ENCODE data around the gene PROM1. TPM values are rescaled to one million over a fixed set of nuclear protein-coding genes. Genes with fewer than 3 reads are reported as not detected.

The PROM1 gene, protein sequence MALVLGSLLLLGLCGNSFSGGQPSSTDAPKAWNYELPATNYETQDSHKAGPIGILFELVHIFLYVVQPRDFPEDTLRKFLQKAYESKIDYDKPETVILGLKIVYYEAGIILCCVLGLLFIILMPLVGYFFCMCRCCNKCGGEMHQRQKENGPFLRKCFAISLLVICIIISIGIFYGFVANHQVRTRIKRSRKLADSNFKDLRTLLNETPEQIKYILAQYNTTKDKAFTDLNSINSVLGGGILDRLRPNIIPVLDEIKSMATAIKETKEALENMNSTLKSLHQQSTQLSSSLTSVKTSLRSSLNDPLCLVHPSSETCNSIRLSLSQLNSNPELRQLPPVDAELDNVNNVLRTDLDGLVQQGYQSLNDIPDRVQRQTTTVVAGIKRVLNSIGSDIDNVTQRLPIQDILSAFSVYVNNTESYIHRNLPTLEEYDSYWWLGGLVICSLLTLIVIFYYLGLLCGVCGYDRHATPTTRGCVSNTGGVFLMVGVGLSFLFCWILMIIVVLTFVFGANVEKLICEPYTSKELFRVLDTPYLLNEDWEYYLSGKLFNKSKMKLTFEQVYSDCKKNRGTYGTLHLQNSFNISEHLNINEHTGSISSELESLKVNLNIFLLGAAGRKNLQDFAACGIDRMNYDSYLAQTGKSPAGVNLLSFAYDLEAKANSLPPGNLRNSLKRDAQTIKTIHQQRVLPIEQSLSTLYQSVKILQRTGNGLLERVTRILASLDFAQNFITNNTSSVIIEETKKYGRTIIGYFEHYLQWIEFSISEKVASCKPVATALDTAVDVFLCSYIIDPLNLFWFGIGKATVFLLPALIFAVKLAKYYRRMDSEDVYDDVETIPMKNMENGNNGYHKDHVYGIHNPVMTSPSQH
- total RNA-seq (2022; extraction: Qiagen RNA extraction; ENCODE audit: low read depth) = 0.02 to 0.22 TPM (median 0.10 TPM) in 4 of 5 replicates, not detected in the other

DNA sequence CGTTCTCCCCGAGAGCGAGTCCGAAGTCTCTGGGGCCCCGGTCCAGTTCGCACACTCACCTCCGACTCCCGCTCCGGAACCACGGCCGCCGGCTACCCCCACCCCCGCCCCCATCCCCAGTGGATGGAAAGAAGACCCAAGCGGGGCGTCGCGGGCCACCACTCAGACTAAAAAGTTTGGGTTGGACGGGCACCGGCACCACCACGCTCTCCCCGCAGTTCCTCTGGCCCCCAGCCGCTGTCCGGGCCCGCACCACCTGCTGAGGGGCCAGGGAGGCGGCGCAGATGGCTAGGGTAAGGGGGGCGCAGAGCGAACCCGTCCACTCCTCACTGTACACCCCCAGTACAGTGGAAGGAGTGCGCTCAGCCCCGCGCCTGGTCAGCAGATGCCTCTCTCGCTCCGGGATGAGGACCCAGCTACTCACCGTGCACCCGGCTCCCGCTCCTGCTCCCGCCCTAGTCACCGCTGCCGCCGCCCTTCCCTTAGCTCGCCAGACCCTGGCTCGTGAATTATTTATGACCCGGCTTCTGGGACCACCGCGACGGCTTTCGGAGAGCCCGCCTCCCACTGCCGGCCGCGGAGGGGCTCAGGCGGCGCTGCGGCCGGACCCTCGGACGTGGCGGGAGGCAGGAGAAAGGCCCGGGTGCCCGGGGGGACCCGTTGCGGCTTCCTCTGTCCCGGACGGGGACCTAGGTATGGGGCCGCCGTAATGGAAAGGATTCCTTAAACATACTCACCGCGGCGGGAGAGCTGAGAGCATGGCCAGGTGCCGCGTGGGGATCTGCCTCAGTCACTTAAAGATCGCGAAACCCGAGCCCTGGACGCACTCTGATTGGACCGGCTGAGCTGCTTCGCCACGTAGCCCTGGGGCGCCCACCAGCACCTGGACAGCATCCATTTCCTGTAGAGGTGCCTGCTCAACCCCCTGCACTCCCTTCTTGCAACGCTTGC, at the start of gene PROM1:
Gene PROM1, minus strand, starts transcription at position 783 of the 951 bp plus-strand sequence. CDS start 8,117 bp downstream, outside the sequence.

DNA sequence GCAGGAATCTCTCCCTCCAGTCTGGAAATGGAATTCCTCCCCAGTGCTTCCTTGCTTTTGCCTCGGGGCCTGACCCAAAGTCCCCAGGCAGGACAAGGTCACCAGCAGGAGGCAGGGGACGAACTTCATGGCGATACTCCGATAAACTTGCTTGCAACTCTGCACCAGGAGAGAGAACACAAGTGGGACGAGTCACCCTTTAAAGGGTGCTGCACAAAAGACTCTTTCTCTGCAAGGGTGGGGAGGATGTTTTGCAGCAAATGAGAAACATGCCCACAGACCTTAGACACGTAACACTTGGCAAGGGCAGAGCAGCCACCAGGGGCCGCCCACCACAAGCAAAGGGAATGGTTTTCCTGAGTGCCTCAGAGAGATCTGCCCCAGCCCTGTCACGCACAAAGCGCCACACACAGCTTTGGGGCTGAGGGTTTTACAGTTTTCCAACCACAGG, 120.8 kb downstream of the PROM1 start, which contains the start of gene FGFBP2:
Gene FGFBP2, minus strand, starts transcription at position 175 of the 451 bp plus-strand sequence. Its CDS starts 46 bp downstream, at position 129.

DNA sequence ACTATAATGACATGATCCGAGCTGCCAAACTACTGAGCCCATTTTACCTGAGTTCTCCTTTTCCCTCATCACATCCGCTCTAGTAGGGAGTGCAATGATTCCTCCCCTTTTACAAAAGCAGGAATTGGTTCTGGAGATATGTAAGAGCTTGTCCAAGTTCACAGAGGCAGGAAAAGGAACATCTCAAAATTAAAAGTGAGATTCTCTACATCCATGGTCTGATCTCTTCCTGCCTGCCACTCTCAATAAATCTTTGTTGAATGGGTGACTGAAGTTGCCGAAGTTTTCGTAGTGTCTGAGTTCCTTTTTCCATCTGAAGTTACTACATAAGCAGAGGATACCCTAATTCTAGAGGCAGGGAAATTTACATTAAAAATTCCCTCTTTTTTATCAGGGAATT, 145.2 kb downstream of the PROM1 start, which contains the start of gene FGFBP1:
Gene FGFBP1, minus strand, starts transcription at position 101 of the 400 bp plus-strand sequence. CDS start 2,108 bp downstream, outside the sequence.

Other genes starting within 250 kb of the PROM1 start
- gene FGFBP1, start 145.3 kb downstream of the PROM1 start, total RNA-seq (2022; extraction: Qiagen RNA extraction; ENCODE audit: low read depth) = 2.7 to 4.3 TPM (median 4.0 TPM) in 5 replicates
- not detected in 5 replicates for gene FGFBP2, start 120.8 kb downstream of the PROM1 start, total RNA-seq (2022; extraction: Qiagen RNA extraction; ENCODE audit: low read depth)
- 10.9 to 16.1 TPM (median 14.8 TPM) in 5 replicates for gene TAPT1, start 142.4 kb upstream of the PROM1 start, total RNA-seq (2022; extraction: Qiagen RNA extraction; ENCODE audit: low read depth)